Coronary artery (tissue), 2 donors: ENCODE measurements around the gene ANKZF1.
"Not testable (repeated sequence)": the region's sequence is repeated elsewhere in the genome, so short reads cannot be mapped to it uniquely, and the experiment has no call there.

ENCODE experiments used
- DNase-seq: peaks from one replicate; pipeline ENCODE4 v3.0.0-alpha.2; 2017; ENCODE audit warnings: low spot score
- H3K27ac ChIP-seq, 2 donors: fragments of 200-600 bp; sonication (generic); one replicate each; pipeline ENCODE4 v1.5.1; 2016 to 2019
- H3K4me3 ChIP-seq: fragments of 200-600 bp; sonication (generic); 2 replicates; pipeline ENCODE4 v1.5.1; 2016; ENCODE audit warnings: mild to moderate bottlenecking, moderate library complexity
- TF ChIP-seq, protein P1 (sequence below): fragments of 200-600 bp; sonication (generic); IDR thresholded peaks from one replicate; pipeline ENCODE4 v1.5.1; 2019; ENCODE audit warnings: antibody characterized with exemption

Gene ANKZF1

DNA sequence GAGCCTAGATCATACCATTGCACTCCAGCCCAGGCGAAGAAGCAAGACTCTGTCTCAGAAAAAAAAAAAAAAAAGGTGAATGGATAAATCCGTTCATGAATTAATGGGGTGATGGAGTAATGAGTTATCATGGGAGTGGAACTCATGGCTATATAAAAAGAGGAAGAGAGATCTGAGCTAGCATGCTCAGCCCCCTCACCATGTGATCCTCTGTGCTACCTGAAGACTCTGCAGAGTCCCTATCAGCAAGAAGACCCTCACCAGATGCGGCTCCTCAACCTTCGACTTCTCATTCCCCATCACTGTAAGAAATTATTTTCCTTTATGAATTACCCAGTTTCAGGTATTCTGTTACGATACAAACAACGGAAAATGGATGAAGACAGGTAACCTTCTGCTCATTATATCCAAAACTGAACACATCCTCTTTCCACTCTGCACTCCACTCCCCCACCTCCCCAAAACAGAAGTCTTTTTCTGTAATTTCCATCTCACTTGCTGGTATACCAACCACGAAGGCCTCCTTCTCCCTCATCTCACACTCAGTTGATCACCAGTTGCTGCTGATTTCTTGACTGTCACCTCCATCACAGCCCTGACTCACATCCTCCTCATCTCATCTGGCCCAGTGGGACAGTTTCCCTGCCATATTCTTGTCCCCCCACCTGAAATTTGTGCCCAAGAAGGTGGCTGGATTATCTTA is 42.7 kb upstream of the ANKZF1 start:
- TF ChIP-seq, protein P1, sequence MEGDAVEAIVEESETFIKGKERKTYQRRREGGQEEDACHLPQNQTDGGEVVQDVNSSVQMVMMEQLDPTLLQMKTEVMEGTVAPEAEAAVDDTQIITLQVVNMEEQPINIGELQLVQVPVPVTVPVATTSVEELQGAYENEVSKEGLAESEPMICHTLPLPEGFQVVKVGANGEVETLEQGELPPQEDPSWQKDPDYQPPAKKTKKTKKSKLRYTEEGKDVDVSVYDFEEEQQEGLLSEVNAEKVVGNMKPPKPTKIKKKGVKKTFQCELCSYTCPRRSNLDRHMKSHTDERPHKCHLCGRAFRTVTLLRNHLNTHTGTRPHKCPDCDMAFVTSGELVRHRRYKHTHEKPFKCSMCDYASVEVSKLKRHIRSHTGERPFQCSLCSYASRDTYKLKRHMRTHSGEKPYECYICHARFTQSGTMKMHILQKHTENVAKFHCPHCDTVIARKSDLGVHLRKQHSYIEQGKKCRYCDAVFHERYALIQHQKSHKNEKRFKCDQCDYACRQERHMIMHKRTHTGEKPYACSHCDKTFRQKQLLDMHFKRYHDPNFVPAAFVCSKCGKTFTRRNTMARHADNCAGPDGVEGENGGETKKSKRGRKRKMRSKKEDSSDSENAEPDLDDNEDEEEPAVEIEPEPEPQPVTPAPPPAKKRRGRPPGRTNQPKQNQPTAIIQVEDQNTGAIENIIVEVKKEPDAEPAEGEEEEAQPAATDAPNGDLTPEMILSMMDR, result no peak
- H3K27ac ChIP-seq, result no peak overlapping the region
- no peak overlapping the region for H3K4me3 ChIP-seq
- DNase-seq, result no peak

DNA sequence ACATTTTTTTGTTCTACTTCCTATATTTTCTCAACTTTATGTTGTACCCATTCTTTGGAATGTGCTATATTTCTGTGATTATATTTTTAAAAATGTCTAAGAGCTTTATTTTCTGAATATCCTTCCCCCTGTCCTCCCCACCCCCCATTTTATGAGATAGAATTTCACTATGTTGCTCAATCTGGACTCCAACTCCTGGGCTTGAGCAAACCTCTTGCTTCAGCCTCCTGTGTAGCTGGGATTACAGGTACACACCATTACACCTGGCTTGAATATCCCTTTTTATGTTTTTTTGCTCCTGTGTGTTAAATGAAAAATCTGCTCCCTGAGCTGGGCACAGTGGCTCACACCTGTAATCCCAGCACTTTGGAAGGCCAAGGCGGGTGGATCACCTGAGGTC is 32.2 kb upstream of the ANKZF1 start:
- DNase-seq, result no peak
- Histone ChIP-seq H3K27ac (no peak overlapping the region), H3K4me3 (no peak overlapping the region)
- TF ChIP-seq, protein P1, result no peak

GRCh38 chr2:219198974-219199373 is 30.6 kb upstream of the ANKZF1 start:
- H3K4me3 ChIP-seq, result no peak overlapping the region
- DNase-seq, result no peak
- no peak overlapping the region for H3K27ac ChIP-seq
- TF ChIP-seq, protein P1, result no peak

- no peak for DNase-seq
- TF ChIP-seq, protein P1, result no peak
- H3K27ac ChIP-seq, result no peak overlapping the region
- no peak overlapping the region for H3K4me3 ChIP-seq
Observed at GRCh38 chr2:219199470-219200211, 30.0 kb upstream of the ANKZF1 start.

DNA sequence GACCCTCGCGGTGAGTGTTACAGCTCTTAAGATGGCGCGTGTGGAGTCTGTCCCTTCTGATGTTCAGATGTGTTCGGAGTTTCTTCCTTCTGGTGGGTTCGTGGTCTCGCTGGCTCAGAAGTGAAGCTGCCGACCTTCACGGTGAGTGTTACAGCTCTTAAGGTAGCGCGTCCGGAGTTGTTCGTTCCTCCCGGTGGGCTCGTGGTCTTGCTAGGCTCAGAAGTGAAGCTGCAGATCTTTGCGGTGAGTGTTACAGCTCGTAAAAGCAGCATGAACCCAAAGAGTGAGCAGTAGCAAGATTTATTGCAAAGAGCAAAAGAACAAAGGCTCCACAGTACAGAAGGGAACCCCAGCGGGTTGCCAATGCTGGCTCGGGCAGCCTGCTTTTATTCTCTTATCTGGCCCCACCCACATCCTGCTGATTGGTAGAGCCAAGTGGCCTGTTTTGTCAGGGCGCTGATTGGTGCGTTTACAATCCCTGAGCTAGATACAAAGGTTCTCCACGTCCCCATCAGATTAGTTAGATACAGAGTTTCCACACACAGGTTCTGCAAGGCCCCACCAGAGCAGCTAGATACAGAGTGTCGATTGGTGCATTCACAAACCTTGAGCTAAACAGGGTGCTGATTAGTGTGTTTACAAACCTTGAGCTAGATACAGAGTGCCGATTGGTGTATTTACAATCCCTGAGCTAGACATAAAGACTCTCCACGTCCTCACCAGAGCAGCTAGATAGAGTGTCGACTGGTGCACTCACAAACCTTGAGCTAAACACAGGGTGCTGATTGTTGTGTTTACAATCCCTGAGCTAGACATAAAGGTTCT is 28.9 kb upstream of the ANKZF1 start:
- DNase-seq, H3K27ac ChIP-seq, H3K4me3 ChIP-seq: not testable (repeated sequence)

DNA sequence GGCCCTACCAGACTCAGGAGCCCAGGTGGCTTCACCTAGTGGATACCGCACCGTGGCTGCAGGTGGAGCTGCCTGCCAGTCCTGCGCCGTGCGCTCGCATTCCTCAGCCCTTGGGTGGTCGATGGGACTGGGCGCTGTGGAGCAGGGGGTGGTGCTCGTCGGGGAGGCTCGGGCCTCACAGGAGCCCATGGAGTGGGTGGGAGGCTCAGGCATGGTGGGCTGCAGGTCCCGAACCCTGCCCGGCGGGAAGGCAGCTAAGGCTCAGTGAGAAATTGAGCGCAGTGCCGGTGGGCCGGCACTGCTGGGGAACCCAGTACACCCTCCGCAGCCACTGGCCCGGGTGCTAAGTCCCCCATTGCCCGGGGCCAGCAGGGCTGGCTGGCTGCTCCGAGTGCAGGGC is 28.3 kb upstream of the ANKZF1 start:
- not testable (repeated sequence) for DNase-seq, H3K27ac ChIP-seq, H3K4me3 ChIP-seq

DNA sequence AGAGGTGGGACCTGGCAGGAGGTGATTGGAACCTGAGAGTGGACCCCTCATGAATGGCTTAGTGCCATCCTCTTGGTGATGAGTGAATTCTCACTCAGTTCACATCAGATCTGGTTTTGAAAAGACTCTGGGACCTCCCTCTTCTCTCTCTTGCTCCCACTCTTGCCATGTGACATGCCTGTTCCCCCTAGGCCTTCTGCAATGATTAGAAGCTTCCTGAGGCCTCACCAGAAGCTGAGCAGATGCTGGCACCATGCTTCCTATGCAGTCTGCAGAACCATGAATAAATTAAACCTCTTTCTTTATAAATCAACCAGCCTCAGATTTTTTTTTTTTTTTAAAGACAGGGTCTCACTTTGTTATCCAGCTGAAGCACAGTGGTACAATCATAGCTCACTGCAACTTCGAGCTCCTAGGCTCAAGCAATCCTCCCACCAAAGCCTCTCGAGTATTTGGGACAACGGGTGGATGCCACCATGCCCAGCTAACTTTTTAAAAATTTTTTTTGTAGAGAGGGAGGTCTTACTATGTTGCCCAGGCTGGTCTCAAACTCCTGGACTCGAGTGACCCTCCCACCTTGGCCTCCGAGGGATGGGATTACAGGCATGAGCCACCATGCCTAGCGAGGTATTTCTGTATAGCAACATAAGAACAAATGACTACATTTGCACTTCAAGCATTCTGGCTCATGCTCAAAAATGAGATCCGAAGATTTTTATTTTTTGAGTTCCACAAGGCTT is 25.0 kb upstream of the ANKZF1 start:
- no peak overlapping the region for H3K4me3 ChIP-seq
- H3K27ac ChIP-seq, result no peak overlapping the region
- TF ChIP-seq, protein P1, result no peak
- DNase-seq, result no peak
